Activated naive CD4-positive, alpha-beta T cell treated with anti-CD3 and anti-CD28 coated beads, Interleukin-2, amount 50 U/mL, for 24 hours (primary cell): ENCODE results near the gene HSFX1.
A peak's percentile ranks its signal among the peaks of the same experiment; 100 is the strongest.
"Not testable (repeated sequence)": the region's sequence is repeated elsewhere in the genome, so short reads cannot be mapped to it uniquely, and the experiment has no call there.

Source experiments
- H3K27ac Mint-ChIP-seq: one replicate; pipeline ENCODE4 v1.8.0; 2021; ENCODE audit warnings: mild to moderate bottlenecking, mixed read lengths
- H3K27me3 Mint-ChIP-seq: one replicate; pipeline ENCODE4 v1.8.0; 2021; ENCODE audit warnings: mixed read lengths
- H3K36me3 Mint-ChIP-seq: one replicate; pipeline ENCODE4 v1.8.0; 2021; ENCODE audit warnings: mixed read lengths
- H3K4me1 Mint-ChIP-seq: one replicate; pipeline ENCODE4 v1.8.0; 2021; ENCODE audit warnings: mixed read lengths
- H3K4me3 Mint-ChIP-seq: one replicate; pipeline ENCODE4 v1.8.0; 2021; ENCODE audit warnings: mild to moderate bottlenecking, mixed read lengths
- H3K9me3 Mint-ChIP-seq: one replicate; pipeline ENCODE4 v1.8.0; 2021; ENCODE audit warnings: mixed read lengths

Gene HSFX1

GRCh38 chrX:149773768-149774167 is at the start of gene HSFX1:
Gene HSFX1 (plus strand): TSS chrX:149774068. CDS start chrX:149774682, 614 bp downstream.
- not testable (repeated sequence) for H3K27ac Mint-ChIP-seq, H3K27me3 Mint-ChIP-seq, H3K4me1 Mint-ChIP-seq, H3K36me3 Mint-ChIP-seq, H3K9me3 Mint-ChIP-seq, H3K4me3 Mint-ChIP-seq

GRCh38 chrX:149727308-149727707 is 46.6 kb upstream of the HSFX1 start:
- H3K9me3 Mint-ChIP-seq, H3K27ac Mint-ChIP-seq, H3K36me3 Mint-ChIP-seq, H3K27me3 Mint-ChIP-seq, H3K4me1 Mint-ChIP-seq, H3K4me3 Mint-ChIP-seq: not testable (repeated sequence)

GRCh38 chrX:149742269-149742668 is 31.6 kb upstream of the HSFX1 start:
- H3K27me3 Mint-ChIP-seq, H3K4me1 Mint-ChIP-seq, H3K9me3 Mint-ChIP-seq: not testable (repeated sequence)

GRCh38 chrX:149746390-149747007 is 27.4 kb upstream of the HSFX1 start:
- H3K27me3 Mint-ChIP-seq, H3K4me1 Mint-ChIP-seq: not testable (repeated sequence)

More at GRCh38 chrX:149742269-149742668, 31.6 kb upstream of the HSFX1 start:
- H3K36me3 Mint-ChIP-seq, H3K4me3 Mint-ChIP-seq, H3K27ac Mint-ChIP-seq: not testable (repeated sequence)

GRCh38 chrX:149757206-149758067 is 16.4 kb upstream of the HSFX1 start:
- no peaks in the 10 kb centered on the region for H3K27me3 Mint-ChIP-seq
- no peaks in the 10 kb centered on the region for H3K36me3 Mint-ChIP-seq
- H3K9me3 Mint-ChIP-seq = no peaks in the 10 kb centered on the region
- no peak overlapping the region for H3K4me3 Mint-ChIP-seq
- no peak overlapping the region for H3K27ac Mint-ChIP-seq
- H3K4me1 Mint-ChIP-seq = no peaks in the 10 kb centered on the region

More at GRCh38 chrX:149746390-149747007, 27.4 kb upstream of the HSFX1 start:
- H3K9me3 Mint-ChIP-seq, H3K36me3 Mint-ChIP-seq, H3K27ac Mint-ChIP-seq, H3K4me3 Mint-ChIP-seq: not testable (repeated sequence)

DNA sequence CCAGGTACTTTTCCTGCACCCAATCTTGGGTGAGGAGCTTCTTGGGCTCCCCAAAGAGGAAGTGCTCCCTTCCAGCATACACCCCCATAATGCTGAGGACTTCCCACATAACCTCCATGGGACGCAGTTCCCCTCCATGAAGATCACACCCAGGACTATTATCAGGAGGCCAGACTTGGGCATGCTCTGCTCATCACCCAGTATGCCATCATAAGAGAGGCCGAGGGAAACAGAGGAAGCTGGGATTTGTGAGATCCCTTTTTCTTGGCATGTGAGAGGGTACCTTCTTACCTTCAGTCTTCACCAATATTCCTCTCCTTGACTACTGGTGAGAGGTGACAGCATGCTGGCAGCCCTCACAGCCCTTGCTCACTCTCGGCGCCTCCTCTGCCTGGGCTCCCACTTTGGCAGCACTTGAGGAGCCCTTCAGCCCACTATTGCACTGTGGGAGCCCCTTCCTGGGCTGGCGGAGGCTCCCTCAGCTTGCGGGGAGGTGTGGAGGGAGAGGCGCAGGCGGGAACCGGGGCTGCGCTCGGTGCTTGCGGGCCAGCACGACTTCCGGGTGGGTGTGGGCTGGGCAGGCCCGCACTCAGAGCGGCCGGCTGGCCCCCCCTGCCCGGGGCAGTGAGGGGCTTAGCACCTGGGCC is 15.7 kb upstream of the HSFX1 start:
- H3K27ac Mint-ChIP-seq = peak overlapping the region; percentile 30

GRCh38 chrX:149758715-149759078 is 15.2 kb upstream of the HSFX1 start:
- not testable (repeated sequence) for H3K27me3 Mint-ChIP-seq, H3K27ac Mint-ChIP-seq, H3K36me3 Mint-ChIP-seq, H3K9me3 Mint-ChIP-seq, H3K4me3 Mint-ChIP-seq, H3K4me1 Mint-ChIP-seq

More for the DNA sequence above, 15.7 kb upstream of the HSFX1 start:
- H3K9me3 Mint-ChIP-seq = no peaks in the 10 kb centered on the region
- no peaks in the 10 kb centered on the region for H3K36me3 Mint-ChIP-seq
- H3K4me3 Mint-ChIP-seq = no peak overlapping the region
- H3K27me3 Mint-ChIP-seq = no peaks in the 10 kb centered on the region
- H3K4me1 Mint-ChIP-seq = no peaks in the 10 kb centered on the region

- no peak overlapping the region for H3K4me3 Mint-ChIP-seq
- no peaks in the 10 kb centered on the region for H3K9me3 Mint-ChIP-seq
- H3K27ac Mint-ChIP-seq = no peak overlapping the region
Measured at GRCh38 chrX:149759824-149760223, 14.0 kb upstream of the HSFX1 start.

GRCh38 chrX:149760965-149761364 is 12.9 kb upstream of the HSFX1 start:
- H3K36me3 Mint-ChIP-seq = no peaks in the 10 kb centered on the region
- H3K27ac Mint-ChIP-seq = no peak overlapping the region
- H3K4me1 Mint-ChIP-seq = no peaks in the 10 kb centered on the region
- H3K27me3 Mint-ChIP-seq = no peaks in the 10 kb centered on the region
- H3K9me3 Mint-ChIP-seq = no peaks in the 10 kb centered on the region
- H3K4me3 Mint-ChIP-seq = no peak overlapping the region

More at GRCh38 chrX:149759824-149760223, 14.0 kb upstream of the HSFX1 start:
- Mint-ChIP-seq H3K36me3 (no peaks in the 10 kb centered on the region), H3K4me1 (no peaks in the 10 kb centered on the region), H3K27me3 (no peaks in the 10 kb centered on the region)

DNA sequence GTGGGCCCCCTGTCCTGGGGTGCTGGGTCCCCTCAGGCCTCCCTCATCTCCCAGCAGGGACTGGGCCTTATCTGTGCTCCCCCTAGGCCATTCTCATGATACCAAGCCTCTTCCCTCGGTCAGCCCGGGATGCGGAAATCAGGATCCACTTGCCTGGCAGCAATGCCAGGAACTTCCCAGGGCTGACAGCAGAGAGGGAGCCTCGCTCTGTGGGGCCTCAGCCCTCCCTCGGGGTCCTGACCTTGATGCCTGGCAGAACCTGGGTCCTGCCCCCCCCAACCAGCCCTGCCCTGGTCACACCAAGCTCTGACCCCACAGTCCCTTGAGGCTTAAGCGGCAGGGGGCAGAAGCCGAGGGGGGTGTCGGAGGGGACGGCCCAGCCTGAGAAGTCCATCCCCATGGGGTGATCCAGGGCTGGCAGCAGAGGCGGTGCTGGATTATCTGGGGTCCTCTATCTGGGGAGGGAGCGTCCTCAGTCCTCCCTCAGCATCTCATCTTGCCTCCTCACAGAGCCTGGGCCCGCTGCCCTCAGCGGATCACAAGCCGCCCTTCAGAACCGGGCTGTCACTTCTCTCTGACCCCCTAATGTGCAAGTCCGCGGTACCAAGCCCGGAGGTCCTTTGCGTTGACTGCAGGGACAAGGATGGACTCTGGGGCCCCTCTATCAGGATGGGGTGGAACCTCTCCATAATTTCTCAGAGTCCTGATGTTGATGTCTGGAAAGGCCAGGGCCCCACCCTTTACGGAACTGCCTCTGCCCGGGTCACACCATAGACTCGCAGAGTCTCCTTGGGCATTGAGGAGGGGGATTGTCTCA is 11.8 kb upstream of the HSFX1 start:
- H3K4me3 Mint-ChIP-seq, H3K36me3 Mint-ChIP-seq, H3K9me3 Mint-ChIP-seq, H3K4me1 Mint-ChIP-seq, H3K27ac Mint-ChIP-seq, H3K27me3 Mint-ChIP-seq: not testable (repeated sequence)

GRCh38 chrX:149762696-149763614 is 10.9 kb upstream of the HSFX1 start:
- Mint-ChIP-seq H3K4me1 (no peaks in the 10 kb centered on the region), H3K36me3 (no peaks in the 10 kb centered on the region), H3K27ac (no peak overlapping the region), H3K9me3 (no peaks in the 10 kb centered on the region), H3K4me3 (no peak overlapping the region), H3K27me3 (no peaks in the 10 kb centered on the region)

DNA sequence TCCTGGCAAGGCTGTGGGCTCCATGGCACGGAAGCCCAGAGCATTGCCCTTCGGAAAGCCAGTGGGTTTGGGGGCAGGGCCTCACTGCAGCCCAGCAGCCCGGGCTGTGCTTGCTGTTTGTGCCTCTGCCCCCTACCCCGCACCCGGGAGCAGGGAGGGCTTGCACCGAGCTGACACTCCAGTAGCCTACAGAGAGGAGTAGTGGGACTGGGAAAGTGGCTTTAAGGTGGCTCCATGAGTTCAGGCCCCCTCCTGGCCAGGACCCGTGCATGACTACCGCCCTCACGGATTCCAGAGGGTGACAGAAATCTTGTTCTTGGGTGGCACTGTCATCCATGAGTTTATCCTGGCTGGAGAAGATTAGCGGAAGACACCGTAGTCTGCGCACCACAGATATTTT is 3.5 kb upstream of the HSFX1 start:
- H3K27me3 Mint-ChIP-seq, H3K27ac Mint-ChIP-seq, H3K4me3 Mint-ChIP-seq, H3K36me3 Mint-ChIP-seq, H3K4me1 Mint-ChIP-seq, H3K9me3 Mint-ChIP-seq: not testable (repeated sequence)

DNA sequence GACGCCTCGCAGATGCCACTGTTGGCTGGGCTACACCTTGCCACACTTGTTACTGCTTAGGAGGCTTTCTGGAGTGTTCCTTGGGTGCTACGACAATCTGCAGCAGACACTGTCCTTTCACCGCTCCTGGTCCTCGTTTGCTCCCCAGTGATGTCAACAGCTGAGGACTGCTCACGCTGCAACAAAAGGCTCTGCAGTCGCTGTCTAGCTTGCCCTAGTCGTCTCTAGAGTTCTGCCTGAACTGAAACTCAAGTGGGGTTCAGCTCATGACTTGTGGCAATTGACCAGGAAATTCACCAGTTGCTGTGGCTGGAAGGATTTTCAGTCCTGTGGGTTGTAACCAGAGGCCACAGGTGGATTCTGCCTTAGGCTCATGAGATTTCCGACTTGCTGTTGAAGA is 842 bp upstream of the HSFX1 start:
- H3K36me3 Mint-ChIP-seq, H3K4me1 Mint-ChIP-seq: not testable (repeated sequence)

GRCh38 chrX:149777999-149778398 is 4.1 kb downstream of the HSFX1 start:
- H3K36me3 Mint-ChIP-seq, H3K9me3 Mint-ChIP-seq, H3K27me3 Mint-ChIP-seq, H3K4me1 Mint-ChIP-seq, H3K27ac Mint-ChIP-seq, H3K4me3 Mint-ChIP-seq: not testable (repeated sequence)

More for the DNA sequence above, 842 bp upstream of the HSFX1 start:
- H3K9me3 Mint-ChIP-seq, H3K4me3 Mint-ChIP-seq, H3K27me3 Mint-ChIP-seq, H3K27ac Mint-ChIP-seq: not testable (repeated sequence)

DNA sequence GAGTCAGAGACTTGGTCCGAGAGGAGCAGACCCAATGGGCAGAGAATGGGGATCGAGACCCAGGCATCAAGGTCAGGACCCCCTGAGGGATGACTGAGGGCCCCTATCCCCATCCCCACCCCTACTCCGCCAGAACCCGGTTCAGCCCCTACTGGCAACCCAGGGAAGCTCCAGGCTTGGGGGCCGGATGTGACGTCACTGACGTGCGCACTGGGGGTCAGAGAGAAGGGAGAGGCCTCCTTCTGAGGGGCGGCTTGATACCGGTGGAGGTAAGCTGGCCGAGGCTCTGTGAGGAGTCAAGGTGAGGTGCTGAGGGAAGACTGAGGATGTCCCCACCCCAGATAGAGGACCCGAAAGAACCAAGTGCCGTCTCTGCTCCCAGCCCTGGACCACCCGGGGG is 7.9 kb downstream of the HSFX1 start, which contains the start of gene MAGEA9:
MAGEA9 (plus strand) TSS at position 204 of the 400 bp plus-strand sequence. CDS start 4,281 bp downstream, outside the sequence.
- H3K36me3 Mint-ChIP-seq, H3K4me1 Mint-ChIP-seq, H3K27ac Mint-ChIP-seq: not testable (repeated sequence)

More for the DNA sequence above, 7.9 kb downstream of the HSFX1 start, which contains the start of gene MAGEA9:
- not testable (repeated sequence) for H3K4me3 Mint-ChIP-seq, H3K27me3 Mint-ChIP-seq, H3K9me3 Mint-ChIP-seq
